K562 (cell line): Measurements from ENCODE around the gene NCOA6. TPM values are rescaled to one million over a fixed set of nuclear protein-coding genes. Genes with fewer than 3 reads are reported as not detected.

Experiments
- ATF1 ChIP-seq, 2 experiments: fragments of 450-650 bp in 1 of 2; IDR thresholded peaks; 2 replicates each; pipeline ENCODE4 v1.6.1; 2016; ENCODE audit warnings: missing compliant biosample characterization in 1 of 2, missing genetic modification characterization in 1 of 2
- ATF7 ChIP-seq: fragments of 450-650 bp; IDR thresholded peaks from 2 replicates; pipeline ENCODE4 v1.7.1; 2014; ENCODE audit warnings: mild to moderate bottlenecking, moderate library complexity
- MTA2 ChIP-seq: fragments of 450-650 bp; IDR thresholded peaks from 2 replicates; pipeline ENCODE4 v1.6.1; 2016; ENCODE audit warnings: low read depth
- MYNN ChIP-seq, 2 experiments: sonication (generic); formaldehyde crosslinking in 1 of 2; IDR thresholded peaks; 2 replicates each; pipeline versions ENCODE4 v1.5.0 to v1.6.1; 2016 to 2020; ENCODE audit warnings: antibody characterized with exemption in 1 of 2, missing genetic modification reagents in 1 of 2
- NFIC ChIP-seq: fragments of 450-650 bp; IDR thresholded peaks from 2 replicates; pipeline ENCODE4 v1.6.1; 2017; ENCODE audit warnings: mild to moderate bottlenecking, inconsistent platforms
- PML ChIP-seq: IDR thresholded peaks from 2 replicates; pipeline ENCODE4 v1.6.1; 2012; ENCODE audit warnings: low read length, inconsistent platforms
- RUNX1 ChIP-seq: sonication (generic); IDR thresholded peaks from 2 replicates; pipeline ENCODE4 v1.6.1; 2016; ENCODE audit warnings: antibody characterized with exemption, low read depth
- SMAD4 ChIP-seq: fragments of 250-450 bp; sonication (Bioruptor Pico); conservative IDR thresholded peaks from 2 replicates; pipeline ENCODE4 v1.8.0; 2021; ENCODE audit warnings: inconsistent platforms, mild to moderate bottlenecking, moderate library complexity
- SMARCE1 ChIP-seq: fragments of 450-650 bp; IDR thresholded peaks from 2 replicates; pipeline ENCODE4 v1.7.1; 2016; ENCODE audit warnings: mild to moderate bottlenecking
- TEAD4 ChIP-seq, 2 experiments: sonication (generic) in 1 of 2; formaldehyde crosslinking in 1 of 2; IDR thresholded peaks; 2 replicates each; pipeline versions ENCODE4 v1.6.1 to v1.8.0; 2012 to 2022; ENCODE audit warnings: borderline replicate concordance in 1 of 2, inconsistent platforms in 1 of 2, low read length in 1 of 2, mild to moderate bottlenecking in 1 of 2, missing genetic modification reagents in 1 of 2
- ZNF224 ChIP-seq: sonication (generic); formaldehyde crosslinking; IDR thresholded peaks from 2 replicates; pipeline ENCODE4 v1.8.0; 2022; ENCODE audit warnings: mild to moderate bottlenecking, missing genetic modification reagents
- polyA plus RNA-seq, 8 experiments: library from polyadenylated mRNA; depleted of rRNA in 4 of 8; stranded (reverse) in 5 of 8; unstranded in 3 of 8; fragments of >200 nt; fragmentation: Nextera tagmentation in 2 of 8; fragmentation: Illumina TruSeq in 1 of 8; extraction: Ambion mirVana in 2 of 8; extraction: Trizol in 1 of 8; gene quantifications; 2 replicates each; pipeline versions ENCODE4 v1.2.1 to v1.2.3, GENCODE V29; 2011 to 2014; ENCODE audit warnings: inconsistent platforms in 1 of 8, missing spikeins in 1 of 8
- total RNA-seq, 7 experiments: library from RNA; depleted of rRNA in 6 of 7; stranded (reverse); fragments of >200 nt in 6 of 7; fragmentation: Illumina TruSeq in 2 of 7; extraction: Trizol in 2 of 7; gene quantifications; 2 replicates each; pipeline versions ENCODE4 v1.2.1 to v1.2.3, GENCODE V29; 2011 to 2021; ENCODE audit warnings: low replicate concordance in 1 of 7
- TF ChIP-seq, protein P1 (sequence below): fragments of 450-650 bp; IDR thresholded peaks from 2 replicates; pipeline ENCODE4 v1.6.1; 2016; ENCODE audit warnings: low read depth
- TF ChIP-seq, protein P2 (sequence below): fragments of 200-800 bp; sonication (Bioruptor generic); IDR thresholded peaks from 2 replicates; pipeline ENCODE4 v1.6.1; 2017; ENCODE audit warnings: missing genetic modification characterization, missing compliant biosample characterization
- TF ChIP-seq, protein P3 (sequence below): fragments of 450-650 bp; IDR thresholded peaks from 2 replicates; pipeline ENCODE4 v1.6.1; 2017; ENCODE audit warnings: mild to moderate bottlenecking, moderate library complexity
- TF ChIP-seq, protein P4 (sequence below): fragments of 250-450 bp; sonication (Bioruptor Pico); IDR thresholded peaks from 2 replicates; pipeline ENCODE4 v1.8.0; 2021; ENCODE audit warnings: mild to moderate bottlenecking, moderate library complexity

The NCOA6 gene
- total and polyA plus RNA-seq, 9 of the 15 experiments (the other 6 are each of a cell fraction or from before 2014, with no cell fraction given) = 6.1 to 25.0 (median 9.5) TPM

DNA sequence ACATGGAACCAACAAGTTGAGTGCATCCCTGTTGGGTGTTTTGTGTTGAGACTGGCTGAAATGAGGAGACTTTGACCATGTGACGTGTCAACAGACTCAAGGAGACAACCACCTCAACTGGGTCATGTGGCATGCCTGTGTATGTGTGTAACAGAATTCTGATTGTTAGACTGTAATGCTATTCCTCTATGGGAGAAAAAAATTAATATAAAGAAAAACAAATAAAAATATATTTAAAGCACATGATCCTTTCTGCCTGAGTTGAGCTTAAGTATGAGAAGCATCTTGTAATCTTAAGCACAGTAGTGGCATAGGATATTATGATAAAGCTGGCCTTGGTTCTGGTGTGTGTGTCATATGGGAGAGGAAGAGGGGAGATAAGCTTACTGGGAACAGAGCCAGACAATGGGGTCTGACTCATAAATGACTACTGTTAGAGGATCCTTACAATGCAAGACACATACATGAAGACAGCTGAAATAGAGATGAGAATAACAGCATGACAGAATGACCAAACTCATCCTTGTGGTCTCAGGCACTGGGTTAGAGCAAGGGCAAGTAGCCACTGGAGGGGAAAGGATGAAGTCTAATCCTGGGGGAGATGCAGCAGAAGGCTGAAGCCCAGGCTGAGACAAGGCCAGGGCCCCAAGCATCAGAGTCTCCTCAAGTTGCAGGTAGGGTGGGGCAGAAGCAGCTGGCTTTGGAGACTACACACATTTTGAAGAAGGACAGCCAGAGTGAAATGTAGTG, 112.1 kb downstream of the NCOA6 start (continued):
- TF ChIP-seq, protein P1, sequence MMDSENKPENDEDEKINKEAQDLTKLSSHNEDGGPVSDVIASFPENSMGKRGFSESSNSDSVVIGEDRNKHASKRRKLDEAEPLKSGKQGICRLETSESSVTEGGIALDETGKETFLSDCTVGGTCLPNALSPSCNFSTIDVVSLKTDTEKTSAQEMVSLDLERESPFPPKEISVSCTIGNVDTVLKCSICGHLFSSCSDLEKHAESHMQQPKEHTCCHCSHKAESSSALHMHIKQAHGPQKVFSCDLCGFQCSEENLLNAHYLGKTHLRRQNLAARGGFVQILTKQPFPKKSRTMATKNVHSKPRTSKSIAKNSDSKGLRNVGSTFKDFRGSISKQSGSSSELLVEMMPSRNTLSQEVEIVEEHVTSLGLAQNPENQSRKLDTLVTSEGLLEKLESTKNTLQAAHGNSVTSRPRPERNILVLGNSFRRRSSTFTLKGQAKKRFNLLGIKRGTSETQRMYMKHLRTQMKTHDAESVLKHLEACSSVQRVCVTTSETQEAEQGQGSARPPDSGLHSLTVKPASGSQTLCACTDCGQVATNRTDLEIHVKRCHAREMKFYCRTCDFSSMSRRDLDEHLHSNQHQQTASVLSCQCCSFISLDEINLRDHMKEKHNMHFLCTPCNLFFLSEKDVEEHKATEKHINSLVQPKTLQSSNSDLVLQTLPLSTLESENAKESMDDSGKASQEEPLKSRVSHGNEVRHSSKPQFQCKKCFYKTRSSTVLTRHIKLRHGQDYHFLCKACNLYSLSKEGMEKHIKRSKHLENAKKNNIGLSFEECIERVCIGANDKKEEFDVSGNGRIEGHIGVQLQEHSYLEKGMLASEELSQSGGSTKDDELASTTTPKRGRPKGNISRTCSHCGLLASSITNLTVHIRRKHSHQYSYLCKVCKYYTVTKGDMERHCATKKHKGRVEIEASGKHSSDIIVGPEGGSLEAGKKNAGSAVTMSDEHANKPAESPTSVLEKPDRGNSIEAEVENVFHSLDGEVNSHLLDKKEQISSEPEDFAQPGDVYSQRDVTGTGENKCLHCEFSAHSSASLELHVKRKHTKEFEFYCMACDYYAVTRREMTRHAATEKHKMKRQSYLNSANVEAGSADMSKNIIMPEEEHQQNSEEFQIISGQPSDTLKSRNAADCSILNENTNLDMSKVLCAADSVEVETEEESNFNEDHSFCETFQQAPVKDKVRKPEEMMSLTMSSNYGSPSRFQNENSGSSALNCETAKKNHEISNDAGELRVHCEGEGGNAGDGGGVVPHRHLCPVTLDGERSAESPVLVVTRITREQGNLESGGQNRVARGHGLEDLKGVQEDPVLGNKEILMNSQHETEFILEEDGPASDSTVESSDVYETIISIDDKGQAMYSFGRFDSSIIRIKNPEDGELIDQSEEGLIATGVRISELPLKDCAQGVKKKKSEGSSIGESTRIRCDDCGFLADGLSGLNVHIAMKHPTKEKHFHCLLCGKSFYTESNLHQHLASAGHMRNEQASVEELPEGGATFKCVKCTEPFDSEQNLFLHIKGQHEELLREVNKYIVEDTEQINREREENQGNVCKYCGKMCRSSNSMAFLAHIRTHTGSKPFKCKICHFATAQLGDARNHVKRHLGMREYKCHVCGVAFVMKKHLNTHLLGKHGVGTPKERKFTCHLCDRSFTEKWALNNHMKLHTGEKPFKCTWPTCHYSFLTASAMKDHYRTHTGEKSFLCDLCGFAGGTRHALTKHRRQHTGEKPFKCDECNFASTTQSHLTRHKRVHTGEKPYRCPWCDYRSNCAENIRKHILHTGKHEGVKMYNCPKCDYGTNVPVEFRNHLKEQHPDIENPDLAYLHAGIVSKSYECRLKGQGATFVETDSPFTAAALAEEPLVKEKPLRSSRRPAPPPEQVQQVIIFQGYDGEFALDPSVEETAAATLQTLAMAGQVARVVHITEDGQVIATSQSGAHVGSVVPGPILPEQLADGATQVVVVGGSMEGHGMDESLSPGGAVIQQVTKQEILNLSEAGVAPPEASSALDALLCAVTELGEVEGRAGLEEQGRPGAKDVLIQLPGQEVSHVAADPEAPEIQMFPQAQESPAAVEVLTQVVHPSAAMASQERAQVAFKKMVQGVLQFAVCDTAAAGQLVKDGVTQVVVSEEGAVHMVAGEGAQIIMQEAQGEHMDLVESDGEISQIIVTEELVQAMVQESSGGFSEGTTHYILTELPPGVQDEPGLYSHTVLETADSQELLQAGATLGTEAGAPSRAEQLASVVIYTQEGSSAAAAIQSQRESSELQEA = no peak
- TF ChIP-seq MYNN (IDR thresholded peaks at IDR 0.05) (peak; percentile 86), MYNN (CRISPR knock-in tag; IDR thresholded peaks at IDR 0.05) (no peak), RUNX1 (0 out of 2 replicates have a peak, but pooled peaks have one; percentile 72), TEAD4 (IDR thresholded peaks at IDR 0.05; ENCODE audit: low read length) (peak; percentile 97), TEAD4 (CRISPR knock-in tag; IDR thresholded peaks at IDR 0.05; ENCODE audit: borderline replicate concordance) (no peak), ZNF224 (CRISPR knock-in tag) (no peak), SMAD4 (CRISPR knock-in tag) (peak; percentile 42; the same call in 1 of the 2 replicates), SMARCE1 (peak; percentile 100), PML (peak; percentile 90), MTA2 (peak; percentile 93), ATF7 (peak; percentile 92), ATF1 (CRISPR knock-in tag; IDR thresholded peaks at IDR 0.05) (no peak), ATF1 (tag; IDR thresholded peaks at IDR 0.05) (peak; percentile 69), NFIC (peak; percentile 99)
- TF ChIP-seq, protein P2, sequence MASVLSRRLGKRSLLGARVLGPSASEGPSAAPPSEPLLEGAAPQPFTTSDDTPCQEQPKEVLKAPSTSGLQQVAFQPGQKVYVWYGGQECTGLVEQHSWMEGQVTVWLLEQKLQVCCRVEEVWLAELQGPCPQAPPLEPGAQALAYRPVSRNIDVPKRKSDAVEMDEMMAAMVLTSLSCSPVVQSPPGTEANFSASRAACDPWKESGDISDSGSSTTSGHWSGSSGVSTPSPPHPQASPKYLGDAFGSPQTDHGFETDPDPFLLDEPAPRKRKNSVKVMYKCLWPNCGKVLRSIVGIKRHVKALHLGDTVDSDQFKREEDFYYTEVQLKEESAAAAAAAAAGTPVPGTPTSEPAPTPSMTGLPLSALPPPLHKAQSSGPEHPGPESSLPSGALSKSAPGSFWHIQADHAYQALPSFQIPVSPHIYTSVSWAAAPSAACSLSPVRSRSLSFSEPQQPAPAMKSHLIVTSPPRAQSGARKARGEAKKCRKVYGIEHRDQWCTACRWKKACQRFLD = 0 out of 2 replicates have a peak, but pooled peaks have one; percentile 63
- TF ChIP-seq, protein P3, sequence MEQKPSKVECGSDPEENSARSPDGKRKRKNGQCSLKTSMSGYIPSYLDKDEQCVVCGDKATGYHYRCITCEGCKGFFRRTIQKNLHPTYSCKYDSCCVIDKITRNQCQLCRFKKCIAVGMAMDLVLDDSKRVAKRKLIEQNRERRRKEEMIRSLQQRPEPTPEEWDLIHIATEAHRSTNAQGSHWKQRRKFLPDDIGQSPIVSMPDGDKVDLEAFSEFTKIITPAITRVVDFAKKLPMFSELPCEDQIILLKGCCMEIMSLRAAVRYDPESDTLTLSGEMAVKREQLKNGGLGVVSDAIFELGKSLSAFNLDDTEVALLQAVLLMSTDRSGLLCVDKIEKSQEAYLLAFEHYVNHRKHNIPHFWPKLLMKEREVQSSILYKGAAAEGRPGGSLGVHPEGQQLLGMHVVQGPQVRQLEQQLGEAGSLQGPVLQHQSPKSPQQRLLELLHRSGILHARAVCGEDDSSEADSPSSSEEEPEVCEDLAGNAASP = no peak
- TF ChIP-seq, protein P4, sequence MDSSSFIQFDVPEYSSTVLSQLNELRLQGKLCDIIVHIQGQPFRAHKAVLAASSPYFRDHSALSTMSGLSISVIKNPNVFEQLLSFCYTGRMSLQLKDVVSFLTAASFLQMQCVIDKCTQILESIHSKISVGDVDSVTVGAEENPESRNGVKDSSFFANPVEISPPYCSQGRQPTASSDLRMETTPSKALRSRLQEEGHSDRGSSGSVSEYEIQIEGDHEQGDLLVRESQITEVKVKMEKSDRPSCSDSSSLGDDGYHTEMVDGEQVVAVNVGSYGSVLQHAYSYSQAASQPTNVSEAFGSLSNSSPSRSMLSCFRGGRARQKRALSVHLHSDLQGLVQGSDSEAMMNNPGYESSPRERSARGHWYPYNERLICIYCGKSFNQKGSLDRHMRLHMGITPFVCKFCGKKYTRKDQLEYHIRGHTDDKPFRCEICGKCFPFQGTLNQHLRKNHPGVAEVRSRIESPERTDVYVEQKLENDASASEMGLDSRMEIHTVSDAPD (CRISPR knock-in tag) = no peak
